ENCODE data around the gene WDFY3. TPM values are rescaled to one million over a fixed set of nuclear protein-coding genes. Genes with fewer than 3 reads are reported as not detected.

WDFY3 gene
- total and polyA plus RNA-seq, 2 experiments from 2014 or later, result 8.0 to 89.0 TPM

- Histone ChIP-seq H3K4me2 (no peak overlapping the region), H3K9me2 (ENCODE audit: insufficient read depth) (no peaks in the 10 kb centered on the region), H3K36me3 (ENCODE audit: insufficient read depth) (peaks cover 30% of the 10 kb centered on the region), H4K20me1 (replicated peaks; ENCODE audit: insufficient read depth) (no peaks in the 10 kb centered on the region), H2AFZ (no peak overlapping the region), H3F3A (replicated peaks; ENCODE audit: low read depth) (no peaks in the 10 kb centered on the region), H3K4me3 (no peak overlapping the region), H3K27me3 (ENCODE audit: insufficient read depth) (no peaks in the 10 kb centered on the region), H3K79me2 (replicated peaks; ENCODE audit: insufficient read depth) (no peaks in the 10 kb centered on the region), H3K4me1 (ENCODE audit: insufficient read depth) (no peaks in the 10 kb centered on the region), H3K27ac (ENCODE audit: low read depth) (no peak overlapping the region)
- H3K9me3 Mint-ChIP-seq, result no peaks in the 10 kb centered on the region
- H3K36me3 Mint-ChIP-seq (ENCODE audit: low read depth), result peaks cover 53% of the 10 kb centered on the region
- H3K4me3 Mint-ChIP-seq, result no peak overlapping the region
- H3K27ac Mint-ChIP-seq, result no peak overlapping the region
- TF ChIP-seq ZNF462 (CRISPR knock-in tag; IDR thresholded peaks at IDR 0.05) (no peak), CTCF (conservative IDR thresholded peaks at IDR 0.05; ENCODE audit: low read depth in 2 of 2) (no peak), EZH2phosphoT487 (IDR thresholded peaks at IDR 0.05; ENCODE audit: unreplicated experiment) (no peak), ETS1 (IDR thresholded peaks at IDR 0.05) (no peak), STAT1 (IDR thresholded peaks at IDR 0.05; ENCODE audit: unreplicated experiment) (no peak), EZH2 (IDR thresholded peaks at IDR 0.05; ENCODE audit: low read depth, unreplicated experiment) (no peak), JUNB (IDR thresholded peaks at IDR 0.05; ENCODE audit: unreplicated experiment) (no peak), POLR2AphosphoS5 (IDR thresholded peaks at IDR 0.05; ENCODE audit: low read depth) (no peak), ZNF331 (CRISPR knock-in tag; IDR thresholded peaks at IDR 0.05; ENCODE audit: low read depth) (no peak), NANOG (IDR thresholded peaks at IDR 0.05; ENCODE audit: borderline replicate concordance) (no peak), ZNF114 (CRISPR knock-in tag; IDR thresholded peaks at IDR 0.05) (no peak), CREB1 (CRISPR knock-in tag; IDR thresholded peaks at IDR 0.05; ENCODE audit: low read depth) (no peak), REST (IDR thresholded peaks at IDR 0.05; ENCODE audit: unreplicated experiment) (no peak)
- no peaks in the 10 kb centered on the region for H3K27me3 Mint-ChIP-seq (ENCODE audit: insufficient read depth, low read depth, poor library complexity)
- DNase-seq (ENCODE audit: low spot score), result no peak
- ATAC-seq, result no peak
- no peaks in the 10 kb centered on the region for H3K4me1 Mint-ChIP-seq
Observed at GRCh38 chr4:84708406-84709135, 257.9 kb downstream of the WDFY3 start.
